SK-N-SH (cell line): ENCODE results near the gene SGTA. TPM values are rescaled to one million over a fixed set of nuclear protein-coding genes. Genes with fewer than 3 reads are reported as not detected.

Source experiments
- CTCF ChIA-PET: fragments of 300-600, 350-600 bp; formaldehyde crosslinking; extraction: SDS; loops from one replicate; lab custom pipeline; 2021; lab: Yijun Ruan, JAX
- POLR2A ChIA-PET: fragments of 350-600 bp; sonication (Branson Sonifier 250); formaldehyde crosslinking; extraction: SDS; loops from one replicate; lab custom pipeline; 2020; ENCODE audit warnings: antibody characterized with exemption, inconsistent platforms; lab: Yijun Ruan, JAX
- DNase-seq: peaks from one replicate; pipeline ENCODE4 v3.0.0; 2012
- H2AFZ ChIP-seq: fragments of 200-600 bp; sonication (generic); 2 replicates; pipeline ENCODE4 v1.8.1; 2016; ENCODE audit warnings: antibody characterized with exemption, mild to moderate bottlenecking, low read depth
- H3F3A ChIP-seq: fragments of 200-600 bp; sonication (generic); replicated peaks from 2 replicates; pipeline ENCODE3; 2016; ENCODE audit warnings: antibody characterized with exemption, mild to moderate bottlenecking; ENCODE audit not compliant: insufficient read depth
- H3K27ac ChIP-seq, 2 experiments: fragments of 200-500 bp in 1 of 2; fragments of 200-600 bp in 1 of 2; sonication (Bioruptor generic) in 1 of 2; sonication (generic), shearing (Covaris generic) in 1 of 2; 2 replicates each; pipeline versions ENCODE4 v1.5.1 to v1.6.1; 2014 to 2016; ENCODE audit warnings: low read depth in 2 of 2, inconsistent platforms in 1 of 2, low read length in 1 of 2, mild to moderate bottlenecking in 1 of 2, mixed read lengths in 1 of 2
- H3K27me3 ChIP-seq: fragments of 200-600 bp; sonication (generic), shearing (Covaris generic); 2 replicates; pipeline ENCODE4 v1.6.1; 2016; ENCODE audit warnings: mixed run types; ENCODE audit not compliant: insufficient read depth
- H3K36me3 ChIP-seq, 2 experiments: fragments of 200-500 bp in 1 of 2; fragments of 200-600 bp in 1 of 2; sonication (Bioruptor generic) in 1 of 2; sonication (generic) in 1 of 2; replicated peaks in 1 of 2; 2 replicates each; pipeline versions ENCODE3 to v1.5.1; 2014 to 2016; ENCODE audit warnings: low read length in 1 of 2, mild to moderate bottlenecking in 1 of 2; ENCODE audit not compliant: insufficient read depth in 2 of 2, control insufficient read depth in 1 of 2
- H3K4me1 ChIP-seq, 2 experiments: fragments of 200-500 bp in 1 of 2; fragments of 200-600 bp in 1 of 2; sonication (Bioruptor generic) in 1 of 2; sonication (generic), shearing (Covaris generic) in 1 of 2; 2 replicates each; pipeline versions ENCODE4 v1.5.1 to v1.6.1; 2014 to 2016; ENCODE audit warnings: low read depth in 1 of 2, low read length in 1 of 2, mixed run types in 1 of 2; ENCODE audit not compliant: insufficient read depth in 2 of 2, control insufficient read depth in 1 of 2
- H3K4me2 ChIP-seq: fragments of 200-600 bp; sonication (generic), shearing (Covaris generic); 2 replicates; pipeline ENCODE4 v1.6.1; 2017; ENCODE audit warnings: mixed run types
- H3K4me3 ChIP-seq, 2 experiments: fragments of 200-500 bp in 1 of 2; fragments of 200-600 bp in 1 of 2; sonication (Bioruptor generic) in 1 of 2; sonication (generic), shearing (Covaris generic) in 1 of 2; 2 replicates each; pipeline versions ENCODE4 v1.5.1 to v1.8.1; 2014 to 2016; ENCODE audit warnings: low read depth in 2 of 2, inconsistent platforms in 1 of 2, low read length in 1 of 2, mild to moderate bottlenecking in 1 of 2, mixed read lengths in 1 of 2, moderate library complexity in 1 of 2
- H3K79me2 ChIP-seq: fragments of 200-600 bp; sonication (generic); 2 replicates; pipeline ENCODE4 v1.8.1; 2017; ENCODE audit warnings: mild to moderate bottlenecking; ENCODE audit not compliant: insufficient read depth
- H3K9ac ChIP-seq: fragments of 200-600 bp; sonication (generic); 2 replicates; pipeline ENCODE4 v1.6.1; 2017; ENCODE audit warnings: mixed run types
- H3K9me2 ChIP-seq: fragments of 200-600 bp; sonication (generic); 2 replicates; pipeline ENCODE4 v1.6.1; 2017; ENCODE audit warnings: mixed run types
- H3K9me3 ChIP-seq: fragments of 200-600 bp; sonication (generic); 2 replicates; pipeline ENCODE4 v1.6.1; 2017; ENCODE audit warnings: mixed run types, mild to moderate bottlenecking, moderate library complexity
- H4K20me1 ChIP-seq: fragments of 200-600 bp; sonication (generic); 2 replicates; pipeline ENCODE4 v1.6.1; 2017; ENCODE audit warnings: mild to moderate bottlenecking, mixed run types; ENCODE audit not compliant: insufficient read depth
- CHD2 ChIP-seq: fragments of 150-350 bp; IDR thresholded peaks from 2 replicates; pipeline ENCODE4 v1.6.1; 2018; ENCODE audit warnings: low read length; ENCODE audit not compliant: partially characterized antibody
- ELF1 ChIP-seq: IDR thresholded peaks from 2 replicates; pipeline ENCODE4 v1.4.0; 2012
- EZH2phosphoT487 ChIP-seq: fragments of 200-600 bp; sonication (generic); IDR thresholded peaks from 2 replicates; pipeline ENCODE4 v1.6.1; 2017; ENCODE audit warnings: low read depth, mixed run types, mild to moderate bottlenecking, antibody characterized with exemption, moderate library complexity, borderline replicate concordance
- FOXJ3 ChIP-seq: sonication (generic); formaldehyde crosslinking; IDR thresholded peaks from 2 replicates; pipeline ENCODE4 v1.5.1; 2020; ENCODE audit warnings: mild to moderate bottlenecking, missing genetic modification reagents
- GATA2 ChIP-seq: sonication (generic); formaldehyde crosslinking; IDR thresholded peaks from 2 replicates; pipeline ENCODE4 v1.5.0; 2020; ENCODE audit warnings: mild to moderate bottlenecking, missing genetic modification reagents
- JUND ChIP-seq: IDR thresholded peaks from 2 replicates; pipeline ENCODE4 v1.4.0; 2012
- MXI1 ChIP-seq: IDR thresholded peaks from 2 replicates; pipeline ENCODE4 v1.6.1; 2012; ENCODE audit warnings: mild to moderate bottlenecking, low read depth, low read length, improper control_type of control experiment
- NFIC ChIP-seq: IDR thresholded peaks from 2 replicates; pipeline ENCODE4 v1.4.0; 2012; ENCODE audit warnings: borderline replicate concordance
- RFX5 ChIP-seq: IDR thresholded peaks from 2 replicates; pipeline ENCODE4 v1.6.1; 2012; ENCODE audit warnings: mild to moderate bottlenecking, improper control_type of control experiment, low read length
- SMC3 ChIP-seq: IDR thresholded peaks from 2 replicates; pipeline ENCODE4 v1.6.1; 2012; ENCODE audit warnings: low read depth, low read length, improper control_type of control experiment
- TCF12 ChIP-seq: IDR thresholded peaks from 2 replicates; pipeline ENCODE4 v1.4.0; 2012
- YY1 ChIP-seq: IDR thresholded peaks from 2 replicates; pipeline ENCODE4 v1.4.0; 2012; ENCODE audit warnings: low read depth, mild to moderate bottlenecking
- WGBS: methylation state at CpG from one replicate; pipeline ENCODE4 v1.1.6; 2017; ENCODE audit warnings: low lambda C conversion rate; 5-methylcytosine and 5-hydroxymethylcytosine counted together
- polyA plus RNA-seq, 3 experiments: library from polyadenylated mRNA; depleted of rRNA; stranded (reverse); fragments of >200 nt; gene quantifications; 2 replicates each; pipeline ENCODE4 v1.2.3, GENCODE V29; 2012
- TF ChIP-seq, protein P1 (sequence below): IDR thresholded peaks from 2 replicates; pipeline ENCODE4 v1.4.0; 2012; ENCODE audit warnings: low read depth
- TF ChIP-seq, protein P2 (sequence below): fragments of 150-350 bp; IDR thresholded peaks from 2 replicates; pipeline ENCODE4 v1.6.1; 2016; ENCODE audit warnings: mild to moderate bottlenecking, low read depth, low read length
- TF ChIP-seq, protein P3 (sequence below): IDR thresholded peaks from 2 replicates; pipeline ENCODE4 v1.4.0; 2012; ENCODE audit warnings: low read depth, borderline replicate concordance

SGTA gene
- polyA plus RNA-seq, 1 of the 3 experiments (the other 2 are of a cell fraction), result 78.4 TPM

DNA sequence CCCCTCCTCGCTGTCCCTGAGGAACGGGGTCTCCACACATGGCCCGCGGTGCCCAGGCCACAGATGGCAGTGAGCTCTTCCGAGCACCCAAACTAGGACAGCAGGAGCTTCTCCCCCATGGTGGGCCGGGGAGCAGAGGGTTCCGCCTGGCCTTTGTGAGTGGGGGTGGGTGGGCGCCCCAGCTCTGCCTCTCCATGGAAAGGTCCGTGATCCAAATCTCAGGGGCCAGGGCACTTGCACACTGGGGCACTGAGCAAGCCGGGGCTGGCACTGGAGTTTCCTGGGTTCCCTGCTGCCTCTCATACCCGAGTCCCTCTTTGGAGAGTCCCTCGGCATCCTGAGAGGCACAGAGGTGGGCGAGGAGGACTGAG lies 59.7 kb downstream of the SGTA start:
- Histone ChIP-seq H3K4me1 (peaks cover 15 to 21% of the 10 kb centered on the region in 2 experiments; a peak in 3 of 4 replicates), H3K9me2 (no peaks in the 10 kb centered on the region), H3K27ac (peak overlapping the region in 1 of 2 experiments; percentile 23; a peak in 1 of 4 replicates), H4K20me1 (no peaks in the 10 kb centered on the region), H3K9ac (0 out of 2 replicates have a peak overlapping the region, but pooled peaks have one; percentile 24), H3F3A (no peaks in the 10 kb centered on the region), H2AFZ (no peak overlapping the region; the same call in 1 of the 2 replicates), H3K36me3 (no peaks in the 10 kb centered on the region), H3K9me3 (no peaks in the 10 kb centered on the region), H3K79me2 (no peaks in the 10 kb centered on the region), H3K4me2 (peak overlapping the region; percentile 58; the same call in 1 of the 2 replicates), H3K4me3 (no peak overlapping the region), H3K27me3 (no peaks in the 10 kb centered on the region)
- CTCF ChIA-PET, result interaction anchor here (1.1 to 2.9 kb wide), 3 partner anchors 12 to 26 kb away, joined by 3 to 14 read pairs (median 4); no protein-coding TSS in a partner anchor
- POLR2A ChIA-PET, result interaction anchor here (0.5 kb wide), 1 partner anchor 15 kb away, joined by 3 read pairs; no protein-coding TSS in a partner anchor
- WGBS, result 91% methylated on average over 6 of the region's 13 CpGs
- TF ChIP-seq RFX5, result no peak
- no peak for TF ChIP-seq SMC3
- TF ChIP-seq FOXJ3 (CRISPR knock-in tag), result no peak
- no peak for TF ChIP-seq GATA2
- TF ChIP-seq, protein P1, sequence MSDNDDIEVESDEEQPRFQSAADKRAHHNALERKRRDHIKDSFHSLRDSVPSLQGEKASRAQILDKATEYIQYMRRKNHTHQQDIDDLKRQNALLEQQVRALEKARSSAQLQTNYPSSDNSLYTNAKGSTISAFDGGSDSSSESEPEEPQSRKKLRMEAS, result no peak
- no peak for TF ChIP-seq MXI1
- no peak for TF ChIP-seq ELF1
- TF ChIP-seq, protein P2, sequence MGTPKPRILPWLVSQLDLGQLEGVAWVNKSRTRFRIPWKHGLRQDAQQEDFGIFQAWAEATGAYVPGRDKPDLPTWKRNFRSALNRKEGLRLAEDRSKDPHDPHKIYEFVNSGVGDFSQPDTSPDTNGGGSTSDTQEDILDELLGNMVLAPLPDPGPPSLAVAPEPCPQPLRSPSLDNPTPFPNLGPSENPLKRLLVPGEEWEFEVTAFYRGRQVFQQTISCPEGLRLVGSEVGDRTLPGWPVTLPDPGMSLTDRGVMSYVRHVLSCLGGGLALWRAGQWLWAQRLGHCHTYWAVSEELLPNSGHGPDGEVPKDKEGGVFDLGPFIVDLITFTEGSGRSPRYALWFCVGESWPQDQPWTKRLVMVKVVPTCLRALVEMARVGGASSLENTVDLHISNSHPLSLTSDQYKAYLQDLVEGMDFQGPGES, result no peak
- no peak for TF ChIP-seq NFIC
- TF ChIP-seq CHD2, result no peak
- TF ChIP-seq, protein P3, sequence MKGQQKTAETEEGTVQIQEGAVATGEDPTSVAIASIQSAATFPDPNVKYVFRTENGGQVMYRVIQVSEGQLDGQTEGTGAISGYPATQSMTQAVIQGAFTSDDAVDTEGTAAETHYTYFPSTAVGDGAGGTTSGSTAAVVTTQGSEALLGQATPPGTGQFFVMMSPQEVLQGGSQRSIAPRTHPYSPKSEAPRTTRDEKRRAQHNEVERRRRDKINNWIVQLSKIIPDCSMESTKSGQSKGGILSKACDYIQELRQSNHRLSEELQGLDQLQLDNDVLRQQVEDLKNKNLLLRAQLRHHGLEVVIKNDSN, result no peak
- no peak for TF ChIP-seq JUND
- no peak for TF ChIP-seq TCF12
- TF ChIP-seq EZH2phosphoT487, result no peak
- no peak for TF ChIP-seq YY1
- no peak for DNase-seq
